MV-4-11 (cell line): ENCODE data around the gene DDX23.
A peak's percentile ranks its signal among the peaks of the same experiment; 100 is the strongest.

Experiments used
- DNase-seq: peaks from one replicate; lab custom pipeline; 2025; lab: John Stamatoyannopoulos, UW

Gene DDX23

DNA sequence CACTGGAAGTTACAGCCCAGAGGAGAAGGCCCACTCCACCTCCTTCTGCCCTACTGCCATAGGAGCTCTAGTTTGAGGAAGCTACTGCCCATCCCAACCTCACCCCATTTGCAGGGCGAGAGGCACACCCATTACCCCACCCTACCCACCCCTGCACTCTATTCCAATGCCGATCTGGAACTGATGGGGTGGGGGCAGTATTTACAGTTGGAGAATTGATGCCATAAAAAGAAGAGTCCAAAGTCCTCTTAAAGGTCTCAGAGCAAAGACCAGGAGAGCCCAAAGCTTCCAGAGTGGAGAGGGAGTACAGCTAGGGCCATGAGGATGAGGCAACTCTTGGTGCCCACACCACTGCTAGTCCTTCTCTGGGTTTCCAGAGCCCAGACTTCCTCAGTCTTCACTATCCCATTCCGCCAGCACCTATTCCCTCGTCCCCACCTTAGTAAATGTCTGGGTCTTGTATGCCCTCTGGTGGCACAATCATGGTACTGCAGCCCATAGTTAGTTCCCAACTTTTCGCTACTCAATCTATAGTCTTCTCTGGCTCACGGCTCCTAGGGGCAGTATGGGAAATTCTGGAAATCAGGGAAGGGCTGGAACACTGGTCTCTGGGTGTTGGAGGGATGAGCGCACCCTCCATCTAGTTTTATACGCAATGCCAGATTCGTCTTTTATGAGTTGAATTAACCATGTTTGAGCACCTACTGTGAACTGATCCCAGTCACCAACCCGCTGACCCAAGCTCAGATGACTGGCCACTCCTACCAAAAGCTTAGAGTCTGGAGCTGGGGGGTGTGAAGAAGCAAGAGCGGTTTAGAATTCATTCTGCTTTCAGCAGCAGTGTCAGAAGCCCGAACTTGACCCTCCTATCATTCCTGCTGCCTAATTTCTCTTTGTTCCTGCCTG lies 56.2 kb downstream of the DDX23 start:
- DNase-seq, result peak; percentile 51

DNA sequence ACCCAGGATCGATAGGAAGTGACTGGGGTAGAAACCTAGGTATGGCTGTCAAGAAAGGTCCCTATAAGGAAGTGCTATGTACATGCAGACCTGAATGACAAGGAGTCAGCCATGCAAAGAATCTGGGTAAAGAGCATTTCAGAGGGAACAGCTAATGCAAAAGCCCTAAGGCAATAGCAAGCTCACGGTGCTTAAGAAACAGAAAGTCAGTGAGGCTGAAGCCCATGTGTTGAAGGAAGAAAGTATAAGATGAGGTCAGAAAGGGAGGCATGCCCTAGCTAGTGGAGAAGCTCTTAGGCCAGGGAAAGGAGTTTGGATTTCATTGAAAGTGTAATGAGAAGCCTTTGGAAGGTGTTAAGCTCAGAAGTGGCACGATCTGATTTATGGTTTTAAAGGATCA lies 57.1 kb downstream of the DDX23 start:
- DNase-seq, result no peak

DNA sequence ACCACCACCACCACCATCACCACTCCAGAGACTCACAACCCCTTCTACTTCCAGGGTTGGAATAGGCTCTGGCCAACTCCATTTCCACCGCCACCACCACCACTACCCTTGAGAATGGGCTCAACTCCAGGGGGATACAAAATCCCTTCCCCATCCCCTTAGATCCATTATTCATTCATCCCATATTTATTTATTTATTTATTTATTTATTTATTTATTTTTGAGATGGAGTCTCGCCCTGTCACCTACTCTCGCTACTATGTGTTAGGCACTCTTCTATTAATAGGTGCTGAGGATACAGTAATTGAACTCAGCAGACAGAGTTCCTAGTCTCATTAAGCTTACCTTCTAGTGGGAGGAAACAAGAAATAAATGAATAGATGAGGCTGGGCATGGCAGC lies 58.3 kb downstream of the DDX23 start:
- DNase-seq, result no peak

DNA sequence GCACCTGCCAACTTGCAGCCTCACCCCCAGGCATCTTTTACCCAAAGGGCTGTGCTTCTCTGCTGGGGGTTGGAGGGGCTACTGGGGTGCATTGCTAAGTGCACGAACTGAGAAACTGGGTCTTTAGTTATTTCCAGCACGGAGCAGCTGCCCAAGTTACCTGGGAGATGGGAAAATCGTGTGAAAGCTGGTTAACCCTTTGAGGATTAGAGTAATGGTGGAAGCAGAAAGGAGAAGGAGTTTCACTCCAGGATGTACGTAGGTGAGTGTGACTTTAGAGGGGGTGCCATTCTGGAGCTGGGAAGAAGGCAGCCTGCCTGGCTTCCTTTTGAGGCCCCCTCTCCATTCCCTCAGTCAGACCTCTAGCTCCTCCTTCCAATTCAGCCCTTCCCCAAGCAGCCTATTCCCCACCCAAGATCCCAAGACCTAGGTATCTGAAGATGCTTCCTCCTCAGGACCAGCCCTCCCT lies 62.1 kb downstream of the DDX23 start:
- no peak for DNase-seq

DNA sequence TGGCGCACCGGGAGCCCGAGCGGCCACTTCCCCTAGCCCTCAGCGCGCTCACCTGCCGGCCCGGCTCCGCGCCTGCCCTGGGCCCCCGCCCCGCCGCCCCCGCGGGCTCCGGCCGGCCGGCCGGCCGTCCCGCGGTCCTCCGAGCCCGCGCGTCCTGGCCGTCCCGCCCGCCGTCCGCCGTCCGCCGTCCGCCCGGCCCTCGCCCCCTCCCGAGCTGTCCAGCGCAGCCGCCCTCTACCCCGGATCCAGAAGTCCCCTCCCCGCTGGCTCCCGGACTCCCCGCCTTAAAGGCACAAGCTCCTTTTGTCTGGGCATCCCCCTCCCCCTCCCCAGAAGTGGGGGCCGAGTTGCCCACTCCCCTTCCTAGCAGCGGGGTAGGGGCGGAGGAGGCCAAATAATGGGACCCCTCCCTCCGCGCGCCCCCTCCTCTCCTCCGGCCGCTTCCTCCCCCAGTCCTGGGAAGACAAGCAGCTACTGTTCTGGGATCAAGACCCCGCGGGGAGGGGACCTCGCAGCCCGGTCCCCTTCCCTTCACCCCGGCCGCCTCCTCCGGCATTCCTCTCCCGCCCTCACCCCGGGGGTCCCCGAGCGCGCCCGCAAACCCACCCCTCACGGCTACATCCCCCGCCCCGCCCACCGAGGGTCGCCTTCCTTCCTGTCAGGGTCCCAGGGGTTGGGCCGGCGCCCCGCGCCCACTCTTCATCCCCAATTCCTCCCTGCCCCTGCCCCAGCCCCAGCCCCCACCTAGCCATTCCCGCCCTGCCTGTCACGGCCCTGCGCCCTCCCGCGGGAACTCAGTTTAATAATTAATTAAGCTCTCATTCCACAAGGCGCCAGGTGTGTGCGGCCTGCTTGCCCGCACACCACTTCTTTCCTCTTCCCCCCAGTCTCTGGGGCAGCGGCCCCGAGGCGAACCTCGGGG lies 62.8 kb downstream of the DDX23 start, which contains the start of gene ADCY6:
Gene ADCY6, minus strand, starts transcription at position 236 of the 922 bp plus-strand sequence. CDS start 5,655 bp downstream, outside the sequence.
- no peak for DNase-seq

DNA sequence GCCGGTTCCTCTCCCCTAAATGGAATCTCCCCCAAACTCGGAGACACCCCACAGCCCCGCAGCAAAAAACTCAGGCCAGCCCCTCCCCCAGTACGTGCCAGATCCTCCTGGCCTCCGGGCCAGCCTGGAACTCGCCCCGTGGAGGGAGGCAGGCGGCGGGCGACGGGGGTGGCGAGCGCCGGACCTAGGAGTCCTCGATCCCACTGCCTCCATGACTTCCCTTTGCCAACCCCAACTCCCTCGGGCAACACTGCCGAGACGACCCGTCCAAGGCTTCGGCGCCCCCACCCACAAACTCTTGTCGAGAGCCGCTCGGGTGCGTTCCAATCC lies 63.5 kb downstream of the DDX23 start:
- no peak for DNase-seq

DNA sequence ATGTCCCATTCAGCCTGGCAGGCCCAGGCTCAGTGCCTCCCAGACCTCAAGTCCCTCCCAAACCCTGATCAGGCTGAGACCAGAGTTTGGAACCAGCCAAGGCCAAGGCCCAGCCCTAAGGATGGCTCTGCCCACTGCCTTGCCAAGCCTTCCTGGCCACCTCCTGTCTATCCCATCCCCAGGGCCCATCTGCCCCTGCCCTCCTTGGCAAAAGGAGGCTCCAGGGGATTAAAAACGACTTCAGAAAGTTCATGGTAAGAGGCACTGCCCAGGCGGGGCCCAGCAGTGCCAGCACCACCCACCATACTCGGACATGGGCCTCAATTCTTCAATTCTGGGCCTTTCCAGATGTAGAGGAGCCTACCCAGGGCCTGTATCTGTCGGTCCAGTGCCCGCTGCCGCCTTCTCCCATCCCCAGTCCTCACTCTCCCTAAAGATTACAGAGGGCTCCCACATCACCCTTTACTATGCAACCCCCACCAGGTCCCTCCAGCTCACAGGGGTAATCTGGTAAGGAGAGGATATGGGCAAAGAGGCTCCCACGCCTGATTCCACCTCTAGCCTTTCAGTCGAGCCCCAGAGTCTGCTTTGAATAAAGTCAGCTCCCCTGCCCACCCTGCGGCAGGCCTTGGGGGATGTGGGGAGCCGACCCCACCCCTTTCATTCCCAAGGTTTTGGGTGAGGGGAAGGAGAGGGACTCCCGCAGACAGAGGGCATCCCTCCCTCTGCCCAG lies 64.0 kb downstream of the DDX23 start:
- DNase-seq, result no peak

DNA sequence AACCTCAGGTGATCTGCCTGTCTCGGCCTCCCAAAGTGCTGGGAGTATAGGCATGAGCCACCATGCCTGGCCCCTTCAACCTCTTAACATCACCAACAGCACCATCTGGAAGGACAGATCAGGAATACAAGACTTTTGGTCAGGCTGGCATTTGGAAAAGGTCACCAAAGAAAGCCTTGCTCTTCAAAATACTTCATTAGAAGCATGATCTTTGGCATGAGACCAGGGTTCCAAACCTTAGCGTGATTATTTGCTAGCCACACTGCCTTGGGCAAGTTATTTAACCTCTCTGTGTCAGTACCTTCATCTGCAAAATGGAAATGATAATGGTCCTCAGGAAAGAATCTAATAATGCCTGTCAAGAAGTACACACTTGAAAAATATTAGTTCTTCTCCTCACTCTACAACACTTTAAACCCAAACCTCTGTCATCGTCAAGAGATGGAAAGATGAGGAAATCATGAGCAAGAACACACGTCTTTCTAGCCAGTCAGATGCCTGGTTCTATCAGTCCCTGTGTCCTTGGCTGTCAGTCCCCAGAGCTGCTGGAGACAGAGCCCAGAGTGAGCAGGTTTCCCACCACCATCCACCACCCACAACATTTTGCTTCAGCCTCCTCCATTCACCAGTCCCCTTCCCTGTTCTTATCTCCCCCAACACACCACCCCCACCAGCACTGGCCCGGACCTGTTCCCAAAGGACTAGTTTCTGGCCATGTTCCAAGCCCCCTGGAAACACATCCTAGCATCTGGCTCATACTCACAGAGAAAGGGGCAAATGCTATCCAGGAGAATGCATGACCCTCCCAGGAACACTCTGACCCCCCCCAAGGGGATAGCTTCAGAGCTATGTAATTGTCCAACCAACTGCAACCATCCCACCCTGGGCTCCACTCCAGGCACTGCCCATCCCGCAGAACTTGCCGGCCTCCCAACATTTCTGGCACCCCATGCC lies 65.1 kb downstream of the DDX23 start:
- DNase-seq, result no peak

DNA sequence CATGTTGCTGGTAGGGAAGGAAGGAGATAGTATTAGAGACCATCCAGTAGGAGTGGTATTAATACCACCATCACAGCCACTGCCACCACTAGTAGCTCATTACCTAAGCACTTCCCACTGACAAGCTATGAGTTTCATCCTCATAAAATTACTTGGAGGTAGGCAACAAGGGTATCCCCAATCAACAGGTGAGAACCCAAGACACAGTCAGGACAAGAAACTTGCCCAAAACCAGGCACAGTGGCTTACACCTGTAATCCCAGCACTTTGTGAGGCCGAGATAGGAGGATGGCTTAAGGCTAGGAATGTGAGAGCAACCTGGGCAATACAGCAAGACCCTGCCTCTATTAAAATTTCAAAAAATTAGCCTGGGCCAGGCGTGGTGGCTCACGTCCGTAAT lies 68.5 kb downstream of the DDX23 start:
- DNase-seq, result no peak

DNA sequence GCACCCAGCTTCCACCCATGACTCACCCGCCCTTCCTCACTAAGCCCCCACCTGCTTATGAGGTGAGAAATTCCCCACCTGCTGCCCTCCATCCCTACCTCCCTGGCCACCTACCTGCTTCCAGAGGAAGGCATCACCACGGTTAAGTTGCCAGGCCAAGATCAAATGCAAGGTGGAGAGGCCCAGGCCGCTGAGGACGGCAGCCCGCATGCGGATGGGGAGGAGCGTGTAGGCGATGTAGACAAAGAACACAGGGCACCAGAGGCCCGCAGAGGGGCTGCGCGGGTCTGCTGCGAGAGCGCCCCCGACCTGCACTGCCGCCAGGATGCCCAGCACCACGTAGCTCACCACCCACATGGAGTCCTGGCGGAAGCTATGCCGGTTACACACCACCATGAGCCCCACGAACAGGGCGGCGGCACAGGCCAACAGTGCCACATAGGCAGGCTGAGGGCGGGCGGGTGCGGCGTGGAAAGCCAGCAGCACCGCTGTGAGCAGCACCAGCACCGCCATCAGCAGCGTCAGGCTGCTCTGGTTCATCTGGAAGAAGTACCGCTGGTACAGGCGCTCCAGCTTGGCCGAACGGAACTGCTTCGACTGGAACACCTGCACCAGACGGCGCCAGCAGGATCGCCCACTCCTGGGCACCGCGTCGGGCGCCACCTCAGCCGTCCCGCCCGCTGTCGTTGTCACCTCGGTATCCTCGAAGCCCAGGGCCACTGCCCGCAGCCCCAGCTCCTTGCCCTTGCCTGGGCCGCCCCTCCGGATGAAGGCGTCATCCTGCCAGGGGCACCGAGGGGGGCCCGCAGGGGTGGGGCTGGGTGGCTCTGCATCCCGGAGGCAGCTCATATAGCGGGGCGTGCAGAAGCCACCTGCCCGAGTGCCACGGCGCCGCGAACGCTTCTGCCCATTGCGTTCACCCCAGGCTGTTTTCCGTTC lies 69.2 kb downstream of the DDX23 start:
- no peak for DNase-seq

DNA sequence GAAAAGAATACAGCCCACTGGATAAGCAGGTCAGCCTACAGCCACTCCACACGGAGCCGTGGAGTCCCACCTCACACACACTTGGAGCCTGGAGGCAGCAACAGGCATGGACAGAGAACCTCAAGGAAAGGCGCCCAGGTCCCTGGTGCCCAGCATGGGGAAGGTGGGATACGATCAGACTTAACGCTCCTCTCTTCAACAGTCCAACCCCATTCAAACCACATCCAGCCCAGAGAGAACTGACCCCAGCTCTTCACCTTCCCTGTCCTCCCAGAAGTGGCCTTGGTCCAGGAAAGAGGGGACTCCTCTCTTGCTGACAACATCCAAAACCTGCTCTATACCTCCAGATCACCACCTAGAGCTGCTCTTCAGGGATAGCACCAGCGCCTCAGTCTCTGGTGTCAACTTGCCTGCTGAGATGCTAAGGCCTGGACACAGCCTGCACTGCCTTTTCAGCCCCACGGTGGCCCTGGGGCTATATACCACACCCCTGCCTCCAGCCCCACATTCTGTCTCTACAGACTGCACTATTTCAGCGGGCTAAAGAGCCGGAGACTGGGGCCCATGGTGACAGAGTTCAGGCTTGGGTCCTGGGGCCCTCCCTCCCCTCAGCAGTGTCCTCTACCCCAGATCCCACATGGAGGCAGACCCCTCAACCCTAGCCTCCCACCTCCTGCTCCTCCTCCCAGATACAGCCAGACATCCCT lies 70.1 kb downstream of the DDX23 start:
- DNase-seq, result no peak

DNA sequence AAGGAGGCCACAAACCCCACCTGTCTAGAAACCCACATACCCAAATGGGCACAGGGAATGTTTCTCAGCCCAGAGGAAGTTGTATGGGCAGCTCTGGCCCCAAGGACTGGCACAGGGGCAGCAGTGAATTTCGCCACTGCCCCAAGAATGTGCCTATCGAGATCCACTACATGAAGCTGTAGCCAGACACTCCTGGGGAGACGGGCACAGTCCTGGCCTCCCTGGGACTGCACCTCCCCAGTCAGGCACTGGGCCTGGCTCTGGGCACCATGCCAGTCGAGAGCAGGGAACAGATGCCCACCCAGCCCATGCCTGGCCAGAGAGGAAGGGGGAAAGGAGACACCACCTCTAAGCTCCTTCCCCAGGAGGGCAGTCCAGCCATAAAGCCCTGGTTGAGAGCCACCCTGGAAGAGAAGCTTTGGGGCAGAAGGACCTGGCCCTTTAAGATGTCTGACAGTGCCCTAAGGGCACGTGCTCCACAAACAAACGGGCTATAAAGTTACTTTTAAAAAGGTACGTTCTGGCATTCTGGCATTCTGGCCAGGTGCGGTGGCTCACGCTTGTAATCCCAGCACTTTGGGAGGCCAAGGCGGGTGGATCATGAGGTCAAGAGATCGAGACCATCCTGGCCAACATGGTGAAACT lies 71.5 kb downstream of the DDX23 start:
- no peak for DNase-seq

DNA sequence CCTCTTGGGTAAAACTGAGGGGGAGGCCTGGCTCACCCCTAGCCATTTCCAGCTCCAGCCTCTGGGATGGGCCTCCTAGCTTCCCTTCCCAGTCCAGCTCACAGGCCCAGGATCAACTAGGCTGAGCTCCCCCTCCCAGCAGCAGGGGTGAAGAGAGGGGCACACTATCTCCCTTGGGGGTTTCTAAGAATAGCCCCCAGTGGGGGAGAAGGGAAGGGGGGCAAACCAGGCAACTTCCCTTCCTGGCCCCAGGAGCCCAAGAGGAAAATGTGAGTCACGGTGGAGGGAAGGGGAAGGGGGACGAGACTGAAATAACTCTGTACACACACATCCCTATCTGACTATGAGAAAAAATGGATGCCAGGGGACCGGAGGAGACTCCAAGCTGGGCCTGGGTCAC lies 72.1 kb downstream of the DDX23 start:
- DNase-seq, result peak; percentile 85
